ENCODE data around the gene INSYN2B. TPM values are rescaled to one million over a fixed set of nuclear protein-coding genes. Genes with fewer than 3 reads are reported as not detected.

Gene INSYN2B
- total RNA-seq, 1 donor from 2014 or later: 0.17 TPM

GRCh38 chr5:169945831-169946261, 34.4 kb downstream of the INSYN2B start:
- Histone ChIP-seq H3K36me3 (ENCODE audit: control insufficient read depth, insufficient read depth, low read length) (no peaks in the 10 kb centered on the region), H3K4me3 (ENCODE audit: low read depth, low read length) (no peak overlapping the region), H3K27me3 (ENCODE audit: control insufficient read depth, insufficient read depth, low read length) (no peaks in the 10 kb centered on the region)
- no peak for TF ChIP-seq CTCF (IDR thresholded peaks at IDR 0.05; ENCODE audit: insufficient read depth, low read length, poor library complexity, severe bottlenecking)
- peak; percentile 48 for DNase-seq (ENCODE audit: low read depth)

GRCh38 chr5:169944922-169945680, 35.2 kb downstream of the INSYN2B start:
- Histone ChIP-seq H3K4me3 (ENCODE audit: low read depth, low read length) (no peak overlapping the region), H3K36me3 (ENCODE audit: control insufficient read depth, insufficient read depth, low read length) (no peaks in the 10 kb centered on the region), H3K27me3 (ENCODE audit: control insufficient read depth, insufficient read depth, low read length) (no peaks in the 10 kb centered on the region)
- TF ChIP-seq CTCF (IDR thresholded peaks at IDR 0.05; ENCODE audit: insufficient read depth, low read length, poor library complexity, severe bottlenecking): no peak
- no peak for DNase-seq (ENCODE audit: low read depth)

GRCh38 chr5:169944115-169944514, 36.2 kb downstream of the INSYN2B start:
- no peak overlapping the region for H3K4me3 ChIP-seq (ENCODE audit: low read depth, low read length)
- TF ChIP-seq CTCF (IDR thresholded peaks at IDR 0.05; ENCODE audit: insufficient read depth, low read length, poor library complexity, severe bottlenecking): no peak
- no peak for DNase-seq (ENCODE audit: low read depth)
- H3K36me3 ChIP-seq (ENCODE audit: control insufficient read depth, insufficient read depth, low read length): no peaks in the 10 kb centered on the region
- H3K27me3 ChIP-seq (ENCODE audit: control insufficient read depth, insufficient read depth, low read length): no peaks in the 10 kb centered on the region

GRCh38 chr5:169943026-169943425, 37.3 kb downstream of the INSYN2B start:
- H3K27me3 ChIP-seq (ENCODE audit: control insufficient read depth, insufficient read depth, low read length): no peaks in the 10 kb centered on the region
- no peaks in the 10 kb centered on the region for H3K36me3 ChIP-seq (ENCODE audit: control insufficient read depth, insufficient read depth, low read length)
- DNase-seq (ENCODE audit: low read depth): no peak
- no peak for TF ChIP-seq CTCF (IDR thresholded peaks at IDR 0.05; ENCODE audit: insufficient read depth, low read length, poor library complexity, severe bottlenecking)
- H3K4me3 ChIP-seq (ENCODE audit: low read depth, low read length): no peak overlapping the region

GRCh38 chr5:169942181-169942580, 38.1 kb downstream of the INSYN2B start:
- DNase-seq (ENCODE audit: low read depth): no peak
- Histone ChIP-seq H3K4me3 (ENCODE audit: low read depth, low read length) (no peak overlapping the region), H3K36me3 (ENCODE audit: control insufficient read depth, insufficient read depth, low read length) (no peaks in the 10 kb centered on the region), H3K27me3 (ENCODE audit: control insufficient read depth, insufficient read depth, low read length) (no peaks in the 10 kb centered on the region)
- TF ChIP-seq CTCF (IDR thresholded peaks at IDR 0.05; ENCODE audit: insufficient read depth, low read length, poor library complexity, severe bottlenecking): no peak

GRCh38 chr5:169941542-169941941, 38.8 kb downstream of the INSYN2B start:
- no peaks in the 10 kb centered on the region for H3K36me3 ChIP-seq (ENCODE audit: control insufficient read depth, insufficient read depth, low read length)
- no peak overlapping the region for H3K4me3 ChIP-seq (ENCODE audit: low read depth, low read length)
- no peaks in the 10 kb centered on the region for H3K27me3 ChIP-seq (ENCODE audit: control insufficient read depth, insufficient read depth, low read length)
- no peak for TF ChIP-seq CTCF (IDR thresholded peaks at IDR 0.05; ENCODE audit: insufficient read depth, low read length, poor library complexity, severe bottlenecking)
- DNase-seq (ENCODE audit: low read depth): no peak
